ES-I3 (cell line): ENCODE measurements around the gene LSM14B.

Source experiments
- H3K36me3 ChIP-seq: 2 replicates; pipeline ENCODE4 v1.6.1; 2013; ENCODE audit warnings: mild to moderate bottlenecking, low read length, control low read depth, moderate library complexity; ENCODE audit not compliant: insufficient read depth
- H3K4me1 ChIP-seq: 2 replicates; pipeline ENCODE4 v1.6.1; 2013; ENCODE audit warnings: mild to moderate bottlenecking, control low read depth, low read length; ENCODE audit not compliant: insufficient read depth
- H3K9ac ChIP-seq: 2 replicates; pipeline ENCODE4 v1.6.1; 2013; ENCODE audit warnings: low read depth, mild to moderate bottlenecking, low read length, moderate library complexity
- H3K9me3 ChIP-seq: 2 replicates; pipeline ENCODE4 v1.6.1; 2013; ENCODE audit warnings: mild to moderate bottlenecking, low read length, moderate library complexity; ENCODE audit not compliant: control insufficient read depth, insufficient read depth

The LSM14B gene

DNA sequence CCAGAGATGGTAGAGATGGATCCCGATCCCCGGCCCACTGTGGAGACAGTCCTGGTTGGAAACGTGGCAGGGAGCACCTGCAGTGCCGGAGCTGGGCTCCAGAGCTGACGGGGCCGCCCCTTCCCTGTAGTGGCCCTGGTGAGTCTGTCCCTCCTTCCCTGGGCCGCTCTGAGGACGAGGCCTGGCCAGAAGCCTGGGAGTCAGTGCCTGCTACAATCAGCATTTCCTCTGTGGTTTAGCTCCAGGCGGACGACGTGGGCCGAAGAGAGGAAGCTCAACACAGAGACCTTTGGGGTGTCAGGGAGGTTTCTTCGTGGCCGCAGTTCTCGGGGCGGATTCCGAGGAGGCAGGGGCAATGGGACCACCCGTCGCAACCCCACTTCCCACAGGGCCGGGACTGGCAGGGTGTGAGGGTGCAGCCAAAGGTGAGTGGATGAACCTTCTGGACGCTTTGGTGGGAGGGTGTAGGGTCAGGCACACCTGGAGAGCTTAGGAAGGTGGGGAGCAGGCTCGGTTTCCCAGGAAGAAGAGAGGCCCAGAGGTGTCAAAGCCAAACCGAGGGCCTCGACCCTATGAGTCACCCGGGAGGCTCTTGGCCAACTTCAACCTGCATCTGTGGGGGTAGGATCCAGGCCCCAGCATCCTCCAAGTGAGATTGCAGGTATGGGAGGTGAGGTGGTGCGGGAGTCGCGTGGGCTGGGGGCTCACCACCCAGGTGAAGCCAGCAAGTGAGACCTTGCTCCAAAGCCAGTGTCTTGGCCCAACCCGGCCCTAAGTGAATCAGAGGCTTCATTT, 11.0 kb downstream of the LSM14B start:
- no peaks in the 10 kb centered on the region for H3K9me3 ChIP-seq
- no peaks in the 10 kb centered on the region for H3K4me1 ChIP-seq
- H3K9ac ChIP-seq: no peak overlapping the region
- peaks cover 44% of the 10 kb centered on the region for H3K36me3 ChIP-seq

DNA sequence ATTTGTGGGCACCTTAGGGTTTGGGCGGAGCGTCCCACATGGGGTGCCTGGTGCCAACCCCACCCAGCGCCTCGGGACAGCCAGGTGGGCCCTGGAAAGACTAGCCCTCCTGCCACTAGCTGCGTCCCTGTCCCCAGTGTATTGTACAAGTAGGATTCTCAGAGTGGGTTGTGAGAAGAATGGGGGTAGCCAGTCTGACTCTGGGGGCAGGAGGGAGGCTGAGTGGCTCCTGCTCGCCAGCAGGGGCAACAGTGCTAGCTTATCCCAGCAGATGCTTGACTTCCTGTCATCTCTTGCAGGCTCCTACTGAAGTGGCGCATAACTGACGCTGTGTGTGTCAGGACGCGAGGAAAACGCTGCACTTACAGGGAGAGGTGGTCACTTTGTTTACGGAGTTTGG, 11.6 kb downstream of the LSM14B start:
- Histone ChIP-seq H3K9me3 (no peaks in the 10 kb centered on the region), H3K9ac (no peak overlapping the region), H3K4me1 (no peaks in the 10 kb centered on the region), H3K36me3 (peaks cover 45% of the 10 kb centered on the region)

DNA sequence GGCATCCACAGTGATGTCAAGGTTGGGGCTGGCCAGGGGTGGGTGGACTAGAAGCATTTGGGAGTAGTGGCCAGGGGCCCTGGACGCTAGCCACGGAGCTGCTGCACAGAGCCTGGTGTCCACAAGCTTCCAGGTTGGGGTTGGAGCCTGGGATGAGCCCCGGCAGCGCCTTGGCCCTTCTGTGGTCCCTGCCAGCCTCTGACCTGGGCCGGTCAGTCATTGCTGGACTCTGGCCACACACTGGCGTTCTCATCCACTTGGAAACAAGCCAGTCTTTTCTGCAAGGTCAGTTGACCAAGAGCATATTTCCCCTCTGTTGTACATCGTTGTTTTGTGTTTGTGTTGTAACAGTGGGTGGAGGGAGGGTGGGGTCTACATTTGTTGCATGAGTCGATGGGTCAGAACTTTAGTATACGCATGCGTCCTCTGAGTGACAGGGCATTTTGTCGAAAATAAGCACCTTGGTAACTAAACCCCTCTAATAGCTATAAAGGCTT, 12.5 kb downstream of the LSM14B start:
- no peaks in the 10 kb centered on the region for H3K9me3 ChIP-seq
- no peaks in the 10 kb centered on the region for H3K4me1 ChIP-seq
- H3K9ac ChIP-seq: no peak overlapping the region
- peaks cover 50% of the 10 kb centered on the region for H3K36me3 ChIP-seq

DNA sequence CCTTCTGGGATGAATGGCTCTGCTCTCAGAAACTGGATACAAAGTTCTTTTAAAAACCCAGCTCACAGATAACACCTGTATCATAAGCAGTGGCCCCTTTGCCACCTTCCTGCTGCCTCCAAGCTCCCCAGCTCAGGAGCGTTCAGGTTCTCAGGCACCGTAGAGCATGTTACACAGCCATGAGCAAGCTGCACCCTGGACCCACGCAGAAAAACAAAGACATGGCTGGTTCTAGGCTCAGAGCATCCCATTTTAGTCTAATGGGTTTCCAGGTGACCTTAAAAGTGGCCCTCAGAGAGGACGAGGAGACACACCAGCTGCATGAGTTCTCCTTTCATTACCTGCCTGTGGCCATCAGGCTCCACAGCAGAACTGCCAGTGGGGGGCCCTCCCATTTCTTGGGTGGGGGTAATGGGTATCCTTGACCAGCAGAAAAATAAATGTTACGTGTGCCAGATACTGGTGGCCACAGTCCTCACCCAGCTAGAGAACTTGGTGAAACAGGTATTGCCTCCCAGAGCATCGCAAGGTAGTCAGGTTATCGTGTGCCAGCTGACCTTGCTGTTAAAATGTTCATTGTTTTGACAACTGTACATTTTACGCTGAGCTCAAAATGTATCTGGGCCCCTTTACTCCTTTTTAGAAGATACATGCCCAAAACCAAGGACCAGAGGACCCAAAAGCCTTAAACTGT, 13.4 kb downstream of the LSM14B start:
- no peaks in the 10 kb centered on the region for H3K9me3 ChIP-seq
- H3K4me1 ChIP-seq: no peaks in the 10 kb centered on the region
- peaks cover 52% of the 10 kb centered on the region for H3K36me3 ChIP-seq
- H3K9ac ChIP-seq: no peak overlapping the region

DNA sequence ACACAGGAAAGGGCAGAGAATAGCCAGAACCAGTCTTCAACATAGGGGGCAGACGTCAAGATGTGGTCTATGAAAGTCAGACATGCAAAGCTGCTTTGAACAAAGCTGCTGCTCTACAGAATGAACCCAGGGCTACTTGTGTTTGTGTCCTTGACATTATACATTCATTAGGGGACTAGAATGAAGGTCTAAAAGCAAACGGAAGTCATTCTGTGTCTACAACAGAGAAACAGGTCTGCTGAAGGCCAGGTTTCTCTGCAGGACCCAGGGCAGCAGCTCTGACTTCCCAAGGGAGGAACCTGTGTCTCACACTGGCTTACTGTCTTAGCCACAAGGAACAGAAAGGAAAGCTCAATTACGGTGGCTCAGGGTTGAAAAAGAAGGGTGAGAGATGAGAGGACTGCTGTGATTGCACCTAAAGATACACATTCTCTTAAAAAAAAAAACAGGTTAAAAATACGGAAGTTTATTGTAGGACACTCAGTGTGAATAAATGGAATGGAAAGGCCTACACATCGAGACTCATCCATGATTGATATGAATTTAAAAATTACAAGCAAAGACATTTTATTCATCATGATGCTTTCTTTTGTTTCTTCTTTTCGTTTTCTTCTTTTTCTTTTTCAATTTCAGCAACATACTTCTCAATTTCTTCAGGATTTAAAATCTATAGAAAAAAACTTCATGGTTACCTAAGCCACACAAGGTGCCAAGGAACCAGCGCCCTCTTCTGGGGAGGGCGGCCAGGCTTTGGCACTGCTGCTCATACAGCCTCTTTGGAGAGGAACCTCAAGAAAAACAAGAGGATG, 14.2 kb downstream of the LSM14B start:
- H3K36me3 ChIP-seq: peaks cover 45% of the 10 kb centered on the region
- no peak overlapping the region for H3K9ac ChIP-seq

DNA sequence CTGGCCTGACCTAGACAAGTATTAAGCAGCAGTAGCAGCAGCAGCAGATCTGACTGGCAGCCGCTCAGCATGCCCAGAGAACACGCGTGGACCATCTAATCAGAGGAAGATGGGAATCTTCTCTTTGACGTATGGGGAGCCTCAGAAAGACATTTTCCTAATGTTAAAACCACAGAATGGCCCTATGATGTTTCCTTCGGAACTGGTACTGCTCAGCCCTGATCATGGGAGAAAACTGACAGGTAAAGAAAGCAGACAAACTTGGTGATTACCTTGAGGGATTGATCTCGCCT, 14.8 kb downstream of the LSM14B start:
- Histone ChIP-seq H3K9ac (no peak overlapping the region), H3K36me3 (peaks cover 43% of the 10 kb centered on the region), H3K4me1 (peaks cover 5% of the 10 kb centered on the region), H3K9me3 (no peaks in the 10 kb centered on the region)

More for the DNA sequence above, 14.2 kb downstream of the LSM14B start:
- Histone ChIP-seq H3K9me3 (no peaks in the 10 kb centered on the region), H3K4me1 (peaks cover 4% of the 10 kb centered on the region; the same call in 1 of the 2 replicates)

DNA sequence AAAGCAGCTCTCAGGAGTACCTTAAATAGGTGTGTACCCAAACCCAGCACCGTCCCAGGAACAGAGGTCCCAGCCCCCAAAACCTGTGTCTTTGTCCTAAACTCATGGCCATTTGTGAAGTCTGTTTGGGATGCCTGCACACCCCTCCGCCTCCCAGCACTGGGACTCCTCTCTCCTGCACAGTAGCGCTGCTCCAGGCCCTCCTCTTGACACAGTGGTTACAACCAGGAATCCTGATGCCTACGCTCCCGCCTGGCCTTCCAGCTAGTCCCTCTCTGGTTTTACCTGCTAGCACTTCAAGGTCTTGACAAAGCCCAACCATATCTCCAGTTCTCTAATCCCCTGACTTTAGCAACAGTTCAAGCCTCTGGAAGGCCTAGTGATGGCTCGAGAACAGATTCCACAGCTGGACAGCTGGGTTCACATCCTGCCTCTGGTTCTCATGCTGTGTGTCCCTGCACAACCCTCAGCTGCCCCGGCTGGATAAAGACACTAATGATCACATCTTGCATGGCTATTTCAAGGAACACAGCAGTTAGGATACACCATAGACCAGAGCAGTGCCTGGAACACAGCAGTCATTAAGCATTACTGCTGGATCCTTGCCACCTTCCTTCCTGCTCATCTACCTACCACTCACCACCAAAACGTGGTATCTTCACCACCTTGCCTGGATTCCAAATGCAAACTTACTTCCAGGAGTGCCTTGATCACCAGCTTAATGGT, 15.4 kb downstream of the LSM14B start:
- Histone ChIP-seq H3K9ac (no peak overlapping the region), H3K9me3 (no peaks in the 10 kb centered on the region), H3K4me1 (peaks cover 5% of the 10 kb centered on the region), H3K36me3 (peaks cover 42% of the 10 kb centered on the region)

DNA sequence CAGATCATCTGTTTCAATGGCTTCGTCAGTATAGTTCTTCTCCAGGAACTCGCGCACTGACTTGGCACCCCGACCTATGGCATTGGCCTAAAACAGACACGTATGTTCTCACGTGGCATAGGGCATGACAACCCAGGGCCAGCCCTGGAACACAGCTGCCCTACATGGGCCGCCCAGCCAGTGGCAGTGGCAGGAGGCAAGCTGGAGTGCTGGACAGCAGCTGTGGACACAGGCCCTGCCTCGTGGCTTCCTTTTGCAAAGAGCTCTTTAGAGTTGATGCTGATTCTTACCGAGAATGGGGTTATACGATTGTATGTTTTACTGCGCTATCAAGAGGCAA, 15.9 kb downstream of the LSM14B start:
- H3K9me3 ChIP-seq: no peaks in the 10 kb centered on the region

DNA sequence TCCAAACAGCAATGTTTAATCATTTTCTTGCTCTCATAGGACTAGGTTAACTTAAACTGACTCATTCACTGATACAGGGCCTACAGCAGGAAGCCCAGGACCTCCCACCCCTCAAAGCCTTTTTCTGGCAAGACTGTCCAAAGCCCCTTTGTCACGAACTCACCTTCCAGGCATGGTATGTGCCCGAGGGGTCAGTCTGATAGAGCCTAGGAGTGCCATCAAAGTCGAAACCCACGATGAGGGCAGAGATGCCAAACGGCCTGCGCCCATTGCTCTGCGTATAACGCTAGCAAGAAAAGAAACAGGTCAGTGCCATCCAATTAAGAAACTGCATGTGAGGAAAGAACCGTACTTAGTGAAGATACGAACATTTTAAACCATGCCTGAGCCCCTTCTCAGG, 16.6 kb downstream of the LSM14B start:
- peaks cover 5% of the 10 kb centered on the region for H3K4me1 ChIP-seq
- H3K36me3 ChIP-seq: peaks cover 40% of the 10 kb centered on the region

More for the DNA sequence above, 15.9 kb downstream of the LSM14B start:
- H3K9ac ChIP-seq: no peak overlapping the region
- H3K4me1 ChIP-seq: peaks cover 5% of the 10 kb centered on the region
- H3K36me3 ChIP-seq: peaks cover 42% of the 10 kb centered on the region

DNA sequence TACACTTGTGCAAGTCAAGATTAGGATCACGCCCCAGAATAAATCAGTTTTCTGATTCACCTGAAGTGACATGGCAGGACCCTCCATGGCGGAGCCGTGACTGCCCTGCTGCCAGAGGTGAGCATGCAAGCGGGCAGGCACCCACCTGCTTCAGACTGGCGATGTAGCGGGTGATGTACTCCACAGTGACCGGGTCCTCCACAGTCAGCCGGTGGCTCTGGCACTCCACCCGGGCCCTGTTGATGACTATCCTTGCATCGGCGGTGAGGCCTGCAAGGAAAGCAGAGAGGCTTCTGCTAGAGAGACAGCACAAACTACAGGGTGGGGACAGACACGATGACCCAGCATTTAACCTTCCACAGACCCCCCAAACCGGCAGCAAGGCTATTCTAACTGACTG, 17.4 kb downstream of the LSM14B start:
- Histone ChIP-seq H3K4me1 (peaks cover 8% of the 10 kb centered on the region), H3K9me3 (no peaks in the 10 kb centered on the region), H3K9ac (no peak overlapping the region), H3K36me3 (peaks cover 36% of the 10 kb centered on the region)

More for the DNA sequence above, 16.6 kb downstream of the LSM14B start:
- H3K9me3 ChIP-seq: no peaks in the 10 kb centered on the region
- no peak overlapping the region for H3K9ac ChIP-seq

DNA sequence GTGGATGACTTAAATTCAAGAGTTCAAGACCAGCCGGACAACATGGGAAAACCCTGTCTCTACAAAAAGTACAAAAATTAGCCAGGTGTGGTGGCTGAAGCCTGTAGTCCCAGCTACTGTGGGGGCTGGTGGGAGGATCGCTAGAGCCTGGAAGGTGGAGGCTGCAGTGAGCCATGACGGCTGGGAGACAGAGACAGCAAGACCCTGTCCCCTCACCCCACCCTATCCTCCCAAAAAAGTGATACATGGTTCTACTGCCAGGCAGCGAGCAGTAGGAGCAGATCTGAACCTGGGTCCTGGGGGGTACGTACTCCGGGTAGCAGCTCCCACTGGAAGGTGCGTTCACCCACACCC, 18.7 kb downstream of the LSM14B start:
- H3K4me1 ChIP-seq: peaks cover 14% of the 10 kb centered on the region
- H3K9me3 ChIP-seq: no peaks in the 10 kb centered on the region
- H3K9ac ChIP-seq: no peak overlapping the region
- H3K36me3 ChIP-seq: peaks cover 28% of the 10 kb centered on the region

DNA sequence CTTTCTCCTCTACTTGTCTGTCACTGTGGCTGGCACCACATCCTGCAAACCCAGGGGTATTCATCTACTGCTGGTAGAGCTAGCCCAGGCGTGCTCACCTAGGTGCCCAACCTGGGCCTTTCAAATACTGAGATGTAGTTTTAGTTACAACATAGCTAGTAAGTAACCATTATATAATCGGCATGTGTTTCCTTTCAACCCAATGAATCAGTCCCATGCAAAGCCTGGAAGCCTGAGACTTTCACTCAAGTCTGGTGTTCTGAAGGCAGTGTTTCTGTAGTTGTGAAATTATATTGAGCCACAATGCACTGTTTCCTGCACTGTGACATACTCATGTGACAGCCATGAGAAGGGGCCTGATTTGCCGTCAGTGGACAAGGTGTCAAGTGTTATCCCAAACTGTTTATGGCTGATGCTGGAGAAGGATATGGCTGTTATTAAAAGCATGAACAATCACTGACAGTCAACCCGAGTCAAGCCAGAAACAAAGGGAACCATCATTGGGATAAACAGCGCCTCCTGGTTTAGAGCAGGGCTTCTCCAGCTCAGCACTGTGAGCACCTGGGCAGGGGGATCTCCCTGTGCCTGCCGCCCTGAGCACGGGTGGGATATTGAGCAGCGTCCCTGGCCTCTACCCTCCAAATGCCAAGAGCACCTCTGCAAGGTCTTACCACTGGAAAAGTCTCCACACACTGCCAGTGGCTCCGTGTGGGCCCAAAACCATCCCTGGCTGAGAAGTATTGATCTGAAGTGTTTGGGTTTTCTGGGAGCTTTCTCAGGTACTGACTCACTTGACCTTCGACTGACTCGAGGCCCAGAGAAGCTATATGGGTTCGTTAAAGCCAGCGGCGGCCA, 19.3 kb downstream of the LSM14B start:
- Histone ChIP-seq H3K9me3 (no peaks in the 10 kb centered on the region), H3K36me3 (peaks cover 22% of the 10 kb centered on the region), H3K4me1 (peaks cover 14% of the 10 kb centered on the region), H3K9ac (peak overlapping the region; percentile 77)

DNA sequence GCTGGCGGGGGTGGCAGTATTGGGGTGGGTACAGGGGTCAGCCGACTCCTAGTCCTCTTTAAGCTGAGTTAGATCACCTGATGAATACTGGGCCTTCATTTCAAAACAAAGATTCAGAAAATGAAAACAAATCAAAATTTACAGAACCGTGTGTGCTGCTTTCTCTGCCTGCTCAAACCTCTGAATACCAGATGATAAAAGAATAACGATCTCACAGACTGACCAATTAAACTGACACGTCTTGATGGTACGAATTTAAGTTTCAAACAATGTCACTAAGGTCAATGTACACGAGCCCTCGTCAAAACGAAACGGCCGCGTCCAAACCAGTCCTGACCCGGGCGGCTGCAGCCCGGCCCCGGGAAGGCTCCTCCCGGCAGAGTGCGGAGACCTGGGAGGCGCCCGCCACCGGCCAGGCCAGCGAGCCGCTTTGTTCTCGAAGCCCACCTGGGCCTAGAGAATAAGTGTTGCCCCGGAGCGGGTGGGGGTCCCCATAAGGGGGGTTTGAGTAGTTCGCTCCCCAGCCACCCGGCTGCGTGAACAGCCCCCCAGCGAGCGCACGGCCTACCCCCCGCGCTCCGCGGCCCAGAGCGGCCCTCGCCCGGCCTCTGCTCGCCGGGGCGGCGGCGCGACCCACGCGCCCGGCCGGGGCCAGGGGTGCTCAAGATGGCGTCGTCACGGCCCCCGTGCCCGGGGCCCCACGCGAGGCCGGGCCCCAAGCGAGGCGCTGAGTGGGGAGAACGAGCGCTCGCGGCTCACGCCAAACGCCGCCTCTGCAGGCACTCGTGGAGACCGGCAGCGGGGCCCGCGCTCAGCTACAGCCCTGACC, 20.2 kb downstream of the LSM14B start:
- H3K36me3 ChIP-seq: peaks cover 21% of the 10 kb centered on the region
- H3K9ac ChIP-seq: peak overlapping the region; percentile 77
- no peaks in the 10 kb centered on the region for H3K9me3 ChIP-seq
- peaks cover 14% of the 10 kb centered on the region for H3K4me1 ChIP-seq
